H1 (cell line): ENCODE measurements around the gene ST6GALNAC3. TPM values are rescaled to one million over a fixed set of nuclear protein-coding genes. Genes with fewer than 3 reads are reported as not detected.

Source experiments
- CTCF ChIA-PET: fragments of 300-600 bp; sonication (Branson Sonifier 250); formaldehyde crosslinking; loops from one replicate; lab custom pipeline; 2021; ENCODE audit not compliant: partially characterized antibody; lab: Charles Lee
- POLR2A ChIA-PET: fragments of 300-600 bp; sonication (Branson Sonifier 250); formaldehyde crosslinking; loops from one replicate; lab custom pipeline; 2021; ENCODE audit warnings: inconsistent platforms; ENCODE audit not compliant: partially characterized antibody; lab: Charles Lee
- DNase-seq, 2 experiments: peaks; one replicate each; pipeline versions ENCODE4 v3.0.0 to v3.0.0-alpha.2; 2010 to 2022; ENCODE audit warnings: low spot score in 2 of 2, low read depth in 1 of 2, mixed read lengths in 1 of 2
- FAIRE-seq: peaks from 2 replicates; lab custom pipeline; 2011; peaks lifted over from hg19 to GRCh38; lab: Jason Lieb, UNC
- H2AFZ ChIP-seq: 2 replicates; pipeline ENCODE4 v1.8.1; 2012; ENCODE audit warnings: low read length, inconsistent platforms
- H2AK5ac ChIP-seq: 2 replicates; pipeline ENCODE4 v1.6.1; 2013; ENCODE audit warnings: low read depth, low read length
- H2BK120ac ChIP-seq: replicated peaks from 2 replicates; pipeline ENCODE3; 2013; ENCODE audit warnings: low read depth, low read length, inconsistent platforms
- H2BK12ac ChIP-seq: 2 replicates; pipeline ENCODE4 v1.6.1; 2013; ENCODE audit warnings: low read depth, low read length
- H2BK15ac ChIP-seq: 2 replicates; pipeline ENCODE4 v1.6.1; 2013; ENCODE audit warnings: low read length
- H2BK20ac ChIP-seq: 2 replicates; pipeline ENCODE4 v1.6.1; 2013; ENCODE audit warnings: low read length
- H2BK5ac ChIP-seq: 2 replicates; pipeline ENCODE4 v1.6.1; 2013; ENCODE audit warnings: low read depth, low read length
- H3K14ac ChIP-seq: 2 replicates; pipeline ENCODE4 v1.6.1; 2013; ENCODE audit warnings: inconsistent platforms; ENCODE audit not compliant: insufficient read length
- H3K18ac ChIP-seq: 2 replicates; pipeline ENCODE4 v1.6.1; 2013; ENCODE audit warnings: low read length; ENCODE audit errors: extremely low read depth
- H3K23ac ChIP-seq: 2 replicates; pipeline ENCODE4 v1.6.1; 2013; ENCODE audit warnings: inconsistent platforms; ENCODE audit not compliant: insufficient read length
- H3K23me2 ChIP-seq: 2 replicates; pipeline ENCODE4 v1.6.1; 2013; ENCODE audit warnings: low read depth, low read length
- H3K27ac ChIP-seq: 2 replicates; pipeline ENCODE4 v1.6.1; 2011; ENCODE audit warnings: low read depth, low read length, inconsistent platforms
- H3K27me3 ChIP-seq, 4 experiments: replicated peaks in 1 of 4; 1 replicate in 1 of 4; 2 replicates in 3 of 4; pipeline versions ENCODE4 v1.6.1 to v1.8.1; 2011 to 2013; ENCODE audit warnings: low read length in 3 of 4, mild to moderate bottlenecking in 3 of 4, inconsistent platforms in 2 of 4, mixed read lengths in 2 of 4, moderate library complexity in 1 of 4; ENCODE audit not compliant: control insufficient read depth in 3 of 4, insufficient read depth in 3 of 4; ENCODE audit errors: extremely low read depth in 1 of 4
- H3K36me3 ChIP-seq, 4 experiments: 2 replicates each; pipeline versions ENCODE4 v1.6.1 to v1.8.1; 2011 to 2013; ENCODE audit warnings: mild to moderate bottlenecking in 4 of 4, low read length in 3 of 4, moderate library complexity in 2 of 4, control low read depth in 1 of 4, inconsistent platforms in 1 of 4; ENCODE audit not compliant: insufficient read depth in 4 of 4, control insufficient read depth in 2 of 4
- H3K4ac ChIP-seq: replicated peaks from 2 replicates; pipeline ENCODE3; 2013; ENCODE audit warnings: low read length, low read depth, mixed read lengths, inconsistent platforms; ENCODE audit not compliant: insufficient read length
- H3K4me1 ChIP-seq, 4 experiments: replicated peaks in 1 of 4; 1 replicate in 1 of 4; 2 replicates in 3 of 4; pipeline versions ENCODE4 v1.6.1 to v1.8.1; 2011 to 2013; ENCODE audit warnings: low read length in 3 of 4, inconsistent platforms in 2 of 4, mixed read lengths in 1 of 4; ENCODE audit not compliant: insufficient read depth in 4 of 4, control insufficient read depth in 3 of 4
- H3K4me2 ChIP-seq, 2 experiments: 2 replicates each; pipeline versions ENCODE4 v1.6.1 to v1.8.1; 2011 to 2013; ENCODE audit warnings: low read depth in 2 of 2, low read length in 2 of 2, control low read depth in 1 of 2, inconsistent platforms in 1 of 2, mild to moderate bottlenecking in 1 of 2; ENCODE audit not compliant: insufficient read depth in 1 of 2
- H3K4me3 ChIP-seq, 4 experiments: fragments of 200-600, 300-600 bp in 1 of 4; sonication (generic), shearing (Covaris generic), sonication (Bioruptor Twin) in 1 of 4; 2 replicates each; pipeline versions ENCODE4 v1.5.1 to v1.8.1; 2011 to 2016; ENCODE audit warnings: low read length in 4 of 4, low read depth in 3 of 4, control low read depth in 2 of 4, inconsistent platforms in 2 of 4, mild to moderate bottlenecking in 2 of 4, mixed read lengths in 1 of 4, moderate library complexity in 1 of 4; ENCODE audit not compliant: insufficient read depth in 2 of 4; ENCODE audit errors: extremely low read depth in 1 of 4
- H3K56ac ChIP-seq: replicated peaks from 2 replicates; pipeline ENCODE3; 2013; ENCODE audit warnings: low read depth, mild to moderate bottlenecking, mixed read lengths, low read length, inconsistent platforms; ENCODE audit not compliant: insufficient read length
- H3K79me1 ChIP-seq: 2 replicates; pipeline ENCODE4 v1.6.1; 2013; ENCODE audit warnings: low read depth, low read length, control low read depth
- H3K79me2 ChIP-seq, 2 experiments: 2 replicates each; pipeline versions ENCODE4 v1.6.1 to v1.8.1; 2012 to 2013; ENCODE audit warnings: low read length in 2 of 2, mild to moderate bottlenecking in 2 of 2, inconsistent platforms in 1 of 2; ENCODE audit not compliant: insufficient read depth in 2 of 2, control insufficient read depth in 1 of 2
- H3K9ac ChIP-seq, 4 experiments: replicated peaks in 1 of 4; 1 replicate in 1 of 4; 2 replicates in 3 of 4; pipeline versions ENCODE4 v1.6.1 to v1.8.1; 2011 to 2013; ENCODE audit warnings: low read depth in 3 of 4, low read length in 3 of 4, control low read depth in 2 of 4, mild to moderate bottlenecking in 2 of 4, moderate library complexity in 2 of 4, inconsistent platforms in 1 of 4; ENCODE audit errors: extremely low read depth in 1 of 4
- H3K9me3 ChIP-seq, 2 experiments: 2 replicates each; pipeline versions ENCODE4 v1.6.1 to v1.8.1; 2012 to 2013; ENCODE audit warnings: mild to moderate bottlenecking in 2 of 2, moderate library complexity in 2 of 2, control low read depth in 1 of 2, inconsistent platforms in 1 of 2, low read depth in 1 of 2, low read length in 1 of 2, mixed read lengths in 1 of 2; ENCODE audit not compliant: insufficient read depth in 2 of 2
- H4K20me1 ChIP-seq, 2 experiments: replicated peaks in 1 of 2; 2 replicates each; pipeline versions ENCODE3 to v1.8.1; 2011 to 2013; ENCODE audit warnings: inconsistent platforms in 2 of 2, low read length in 2 of 2, mild to moderate bottlenecking in 1 of 2; ENCODE audit not compliant: insufficient read depth in 2 of 2, control insufficient read depth in 1 of 2
- H4K5ac ChIP-seq: 2 replicates; pipeline ENCODE4 v1.6.1; 2013; ENCODE audit warnings: low read length, low read depth, mixed read lengths, inconsistent platforms; ENCODE audit not compliant: insufficient read length
- H4K8ac ChIP-seq: 2 replicates; pipeline ENCODE4 v1.8.0; 2013; ENCODE audit warnings: mild to moderate bottlenecking, moderate library complexity, low read length, inconsistent platforms; ENCODE audit not compliant: insufficient read depth; ENCODE audit errors: extremely low read depth
- H4K91ac ChIP-seq: replicated peaks from 2 replicates; pipeline ENCODE3; 2013; ENCODE audit warnings: low read length, mixed read lengths, inconsistent platforms; ENCODE audit not compliant: insufficient read length
- ASH2L ChIP-seq: fragments of 200-600, 300-600 bp; sonication (generic); IDR thresholded peaks from one replicate; pipeline ENCODE4 v1.7.1; 2017; ENCODE audit warnings: low read length
- BACH1 ChIP-seq: IDR thresholded peaks from 2 replicates; pipeline ENCODE4 v1.6.1; 2012; ENCODE audit warnings: low read length, improper control_type of control experiment
- BCL11A ChIP-seq, 2 experiments: IDR thresholded peaks; one replicate each; pipeline ENCODE4 v1.6.1; 2011; ENCODE audit warnings: low read depth in 2 of 2, low read length in 2 of 2, mild to moderate bottlenecking in 2 of 2
- BRCA1 ChIP-seq: IDR thresholded peaks from 2 replicates; pipeline ENCODE4 v1.6.1; 2012; ENCODE audit warnings: low read depth, low read length, improper control_type of control experiment
- CHD1 ChIP-seq: IDR thresholded peaks from 2 replicates; pipeline ENCODE4 v1.6.1; 2012; ENCODE audit warnings: low read depth, low read length, improper control_type of control experiment
- EP300 ChIP-seq, 2 experiments: IDR thresholded peaks; 1 replicate in 1 of 2; 2 replicates in 1 of 2; pipeline ENCODE4 v1.6.1; 2011 to 2012; ENCODE audit warnings: low read depth in 2 of 2, low read length in 2 of 2, mild to moderate bottlenecking in 2 of 2, borderline replicate concordance in 1 of 2, inconsistent platforms in 1 of 2, moderate library complexity in 1 of 2
- FOSL1 ChIP-seq: IDR thresholded peaks from 2 replicates; pipeline ENCODE4 v1.6.1; 2011; ENCODE audit warnings: mild to moderate bottlenecking, low read depth, low read length, moderate library complexity; ENCODE audit not compliant: insufficient read depth
- GTF2F1 ChIP-seq: IDR thresholded peaks from 2 replicates; pipeline ENCODE4 v1.6.1; 2012; ENCODE audit warnings: low read depth, low read length, improper control_type of control experiment, borderline replicate concordance
- JUN ChIP-seq: IDR thresholded peaks from 2 replicates; pipeline ENCODE4 v1.6.1; 2011; ENCODE audit warnings: low read depth, mild to moderate bottlenecking, improper control_type of control experiment, low read length
- KDM5A ChIP-seq: fragments of 200-600 bp; IDR thresholded peaks from 2 replicates; pipeline ENCODE4 v1.7.1; 2012; ENCODE audit warnings: mild to moderate bottlenecking, low read length, inconsistent platforms, mixed read lengths
- POU5F1 ChIP-seq: IDR thresholded peaks from 2 replicates; pipeline ENCODE4 v1.6.1; 2011; ENCODE audit warnings: low read depth, mild to moderate bottlenecking, low read length, moderate library complexity
- SIN3A ChIP-seq, 2 experiments: IDR thresholded peaks in 1 of 2; conservative IDR thresholded peaks in 1 of 2; 2 replicates each; pipeline ENCODE4 v1.6.1; 2011 to 2012; ENCODE audit warnings: low read length in 2 of 2, improper control_type of control experiment in 1 of 2, low read depth in 1 of 2, mild to moderate bottlenecking in 1 of 2
- SIX5 ChIP-seq: IDR thresholded peaks from 2 replicates; pipeline ENCODE4 v1.6.1; 2011; ENCODE audit warnings: mild to moderate bottlenecking, low read depth, low read length
- TEAD4 ChIP-seq: IDR thresholded peaks from 2 replicates; pipeline ENCODE4 v1.6.1; 2012; ENCODE audit warnings: low read depth, low read length, inconsistent platforms, mixed read lengths
- WGBS, 2 experiments: shearing (Covaris generic) in 1 of 2; methylation state at CpG; one replicate each; pipeline versions ENCODE4 v1.1.6 to v1.1.7; 2013 to 2015; ENCODE audit warnings: low lambda C conversion rate in 2 of 2, mixed read lengths in 2 of 2, inconsistent platforms in 1 of 2, low coverage in 1 of 2, missing lambda C conversion rate in 1 of 2; ENCODE audit not compliant: insufficient replicate concordance in 2 of 2, insufficient coverage in 1 of 2, insufficient read length in 1 of 2; ENCODE audit errors: extremely low coverage in 1 of 2, missing lambda C conversion rate in 1 of 2; 5-methylcytosine and 5-hydroxymethylcytosine counted together
- polyA plus RNA-seq, 7 experiments: library from polyadenylated mRNA; depleted of rRNA in 3 of 7; stranded (reverse) in 5 of 7; unstranded in 2 of 7; fragments of >200 nt in 5 of 7; fragments of 200-250 nt in 2 of 7; gene quantifications; 1 replicate in 5 of 7; 2 replicates in 1 of 7; 4 replicates in 1 of 7; pipeline versions ENCODE4 v1.2.1 to v1.2.3, GENCODE V29; 2011 to 2013; ENCODE audit warnings: missing spikeins in 2 of 7, mixed read lengths in 2 of 7
- total RNA-seq: library from RNA; stranded (reverse); fragmentation: NEBNext Ultra II Directional; extraction: Animal tissue kit (Norgen Biotek cat#: 25700); gene quantifications from 2 replicates; pipeline ENCODE4 v1.2.1, GENCODE V29; 2021
- TF ChIP-seq, protein P1 (sequence below): IDR thresholded peaks from 2 replicates; pipeline ENCODE4 v1.6.1; 2012; ENCODE audit warnings: inconsistent platforms

ST6GALNAC3 gene
- total and polyA plus RNA-seq, 2 of the 8 experiments (the other 6 are each of a cell fraction or from before 2014, with no cell fraction given) = 4.9 to 19.0 TPM

DNA sequence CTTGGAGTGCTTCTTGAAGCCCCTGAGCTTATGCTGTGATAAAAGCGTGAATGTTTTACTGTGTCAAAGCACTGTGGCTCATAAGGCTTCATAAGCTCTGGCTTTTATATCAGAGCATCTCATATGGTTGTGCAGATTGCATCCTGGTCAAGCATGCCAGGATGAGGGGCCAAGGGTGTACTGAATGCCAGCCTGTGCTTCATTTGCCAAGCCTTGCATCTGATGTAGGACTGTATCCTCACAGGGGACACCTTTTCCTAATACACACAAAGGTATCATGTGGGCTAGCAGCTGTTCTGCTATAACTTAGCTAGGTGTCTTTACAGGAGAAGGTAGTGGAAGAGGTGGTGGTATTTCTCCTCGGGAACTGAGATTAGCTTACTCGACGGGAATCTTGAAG is 134.7 kb downstream of the ST6GALNAC3 start:
- no peaks in the 10 kb centered on the region for H3K79me1 ChIP-seq
- no peaks in the 10 kb centered on the region for H3K79me2 ChIP-seq
- H3K4me3 ChIP-seq = no peak overlapping the region
- no peak overlapping the region for H3K18ac ChIP-seq
- H3K14ac ChIP-seq = no peak overlapping the region
- H3K4ac ChIP-seq = no peak overlapping the region
- no peak overlapping the region for H2BK120ac ChIP-seq
- DNase-seq (no peak), FAIRE-seq (no peak)
- no peak overlapping the region for H2BK5ac ChIP-seq
- no peak overlapping the region for H3K27ac ChIP-seq
- no peak overlapping the region for H4K8ac ChIP-seq
- no peaks in the 10 kb centered on the region for H3K9me3 ChIP-seq
- H2BK20ac ChIP-seq = no peak overlapping the region
- H2BK12ac ChIP-seq = no peak overlapping the region
- no peaks in the 10 kb centered on the region for H3K23me2 ChIP-seq
- no peak overlapping the region for H3K9ac ChIP-seq
- H2AK5ac ChIP-seq = no peak overlapping the region
- H3K4me1 ChIP-seq = no peaks in the 10 kb centered on the region
- H2AFZ ChIP-seq = no peak overlapping the region
- H3K23ac ChIP-seq = no peak overlapping the region
- 98% methylated on average over 4 of the region's 4 CpGs; no CpG with 5 or more reads in 1 of the 2 experiments for WGBS, 2 experiments
- H2BK15ac ChIP-seq = no peak overlapping the region
- no peak overlapping the region for H4K91ac ChIP-seq
- POLR2A ChIA-PET = no interaction called here
- H3K4me2 ChIP-seq = no peak overlapping the region
- no peak overlapping the region for H4K5ac ChIP-seq
- H3K36me3 ChIP-seq = no peaks in the 10 kb centered on the region
- no peak overlapping the region for H3K56ac ChIP-seq
- CTCF ChIA-PET = interaction anchor here (0.6 to 1.2 kb wide), 3 partner anchors 15 to 55 kb away, joined by 3 to 5 read pairs (median 3); no protein-coding TSS in a partner anchor
- H4K20me1 ChIP-seq = no peaks in the 10 kb centered on the region
- H3K27me3 ChIP-seq = no peaks in the 10 kb centered on the region
- no peak for TF ChIP-seq FOSL1
- no peak for TF ChIP-seq SIN3A (conservative IDR thresholded peaks at IDR 0.05 in 1 of 2, IDR thresholded peaks at IDR 0.05 in 1 of 2; ENCODE audit: low read depth in 1 of 2, low read length in 2 of 2)
- TF ChIP-seq, protein P1, sequence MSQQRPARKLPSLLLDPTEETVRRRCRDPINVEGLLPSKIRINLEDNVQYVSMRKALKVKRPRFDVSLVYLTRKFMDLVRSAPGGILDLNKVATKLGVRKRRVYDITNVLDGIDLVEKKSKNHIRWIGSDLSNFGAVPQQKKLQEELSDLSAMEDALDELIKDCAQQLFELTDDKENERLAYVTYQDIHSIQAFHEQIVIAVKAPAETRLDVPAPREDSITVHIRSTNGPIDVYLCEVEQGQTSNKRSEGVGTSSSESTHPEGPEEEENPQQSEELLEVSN = no peak
- TF ChIP-seq EP300 (IDR thresholded peaks at IDR 0.05; ENCODE audit: borderline replicate concordance in 1 of 2, low read depth in 2 of 2, low read length in 2 of 2) = no peak
- no peak for TF ChIP-seq SIX5
- TF ChIP-seq KDM5A = no peak
- TF ChIP-seq JUN = no peak
- no peak for TF ChIP-seq BACH1
- no peak for TF ChIP-seq POU5F1
- no peak for TF ChIP-seq ASH2L
- no peak for TF ChIP-seq CHD1
- TF ChIP-seq TEAD4 = no peak
- TF ChIP-seq BRCA1 = no peak
- no peak for TF ChIP-seq BCL11A (IDR thresholded peaks at IDR 0.05; ENCODE audit: low read depth in 2 of 2, low read length in 2 of 2)
- TF ChIP-seq GTF2F1 = no peak
